OCI-M1 (cell line): Measurements from ENCODE around the gene ALG3.

Experiments
- DNase-seq: peaks from one replicate; lab custom pipeline; 2025; lab: John Stamatoyannopoulos, UW

The ALG3 gene

DNA sequence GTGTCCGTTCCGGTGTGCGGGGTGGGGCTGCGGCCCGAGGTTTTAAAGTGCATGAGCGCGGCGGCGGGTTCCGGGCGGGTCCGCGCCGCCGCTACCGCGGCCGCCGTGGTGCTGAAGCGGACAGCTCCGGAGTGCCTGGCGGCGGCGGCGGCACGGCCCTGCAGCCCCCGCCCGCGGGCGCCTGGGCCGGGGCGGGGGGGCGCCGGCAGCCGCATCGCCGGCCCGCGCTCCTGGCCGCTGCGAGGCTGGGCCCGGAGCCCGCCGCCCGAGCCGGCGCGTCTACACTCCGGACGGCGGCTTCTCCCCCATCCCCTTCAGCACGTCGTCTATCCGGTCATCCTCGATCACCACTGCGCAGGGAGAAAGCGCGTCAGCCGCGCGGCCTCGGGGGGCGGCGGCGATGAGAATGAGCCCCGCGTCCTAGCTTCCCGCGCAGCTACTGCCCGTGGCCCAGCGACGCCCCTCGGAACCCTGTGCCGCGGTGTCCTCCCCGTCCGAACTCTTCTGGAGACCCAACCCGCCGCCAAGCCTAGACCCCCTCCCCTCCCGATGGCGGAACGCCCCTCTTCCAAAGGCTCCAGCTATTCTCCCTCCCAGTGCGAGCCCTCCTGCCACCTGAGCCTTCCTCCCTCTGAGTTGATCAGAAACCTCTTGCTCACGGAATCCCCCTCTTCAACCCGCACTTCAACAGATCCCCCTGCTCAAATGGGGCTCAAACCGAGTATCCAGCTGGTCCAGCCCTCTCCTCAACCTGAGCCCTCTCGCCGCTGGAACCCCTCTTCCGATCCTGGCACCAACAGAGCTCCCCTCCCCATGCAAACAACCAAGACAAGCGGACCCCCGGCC, 11.3 kb upstream of the ALG3 start:
- peak; percentile 12 for DNase-seq

DNA sequence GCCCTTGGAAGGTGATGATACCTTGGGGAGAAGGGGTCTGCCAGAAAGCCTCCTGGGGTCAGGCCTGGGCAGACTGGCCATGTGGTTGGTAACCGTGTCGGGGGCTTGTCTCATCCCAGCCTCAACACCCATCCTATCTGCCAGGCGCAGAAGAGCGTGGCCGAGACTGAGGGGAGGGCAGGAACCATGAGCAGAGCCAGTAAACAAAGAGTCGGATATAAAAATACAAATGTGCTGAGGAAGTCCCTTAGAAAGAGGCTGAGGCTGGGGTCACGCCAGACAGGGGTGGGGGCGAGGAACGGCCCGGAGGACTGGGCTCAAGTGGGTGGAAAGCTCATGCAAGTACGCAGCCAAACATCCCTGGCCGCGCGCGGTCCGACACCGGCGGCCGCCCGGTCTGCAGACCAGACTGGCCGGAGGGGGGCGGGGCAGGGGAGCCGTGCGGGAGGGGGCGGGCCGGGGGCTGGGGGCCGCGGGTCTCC, 10.7 kb upstream of the ALG3 start:
- no peak for DNase-seq

DNA sequence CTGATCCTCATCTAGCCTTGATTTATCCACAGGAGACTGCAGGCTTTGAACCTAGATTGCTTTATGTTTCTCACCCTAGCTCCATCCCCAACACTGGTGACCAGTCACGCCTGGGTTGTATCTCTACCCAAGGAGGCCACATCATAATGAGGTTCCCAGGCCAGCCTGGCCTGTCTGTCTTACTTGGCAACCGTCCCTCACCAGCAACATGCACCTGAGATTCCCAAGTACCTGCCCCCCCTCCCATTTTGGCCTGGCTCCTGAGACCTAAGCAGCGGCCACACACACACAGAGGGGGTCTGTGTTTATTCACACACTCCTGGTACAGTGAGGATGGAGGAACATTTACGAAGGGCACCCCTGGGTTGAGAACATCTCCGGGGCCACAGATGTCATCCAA, 10.2 kb upstream of the ALG3 start:
- no peak for DNase-seq

DNA sequence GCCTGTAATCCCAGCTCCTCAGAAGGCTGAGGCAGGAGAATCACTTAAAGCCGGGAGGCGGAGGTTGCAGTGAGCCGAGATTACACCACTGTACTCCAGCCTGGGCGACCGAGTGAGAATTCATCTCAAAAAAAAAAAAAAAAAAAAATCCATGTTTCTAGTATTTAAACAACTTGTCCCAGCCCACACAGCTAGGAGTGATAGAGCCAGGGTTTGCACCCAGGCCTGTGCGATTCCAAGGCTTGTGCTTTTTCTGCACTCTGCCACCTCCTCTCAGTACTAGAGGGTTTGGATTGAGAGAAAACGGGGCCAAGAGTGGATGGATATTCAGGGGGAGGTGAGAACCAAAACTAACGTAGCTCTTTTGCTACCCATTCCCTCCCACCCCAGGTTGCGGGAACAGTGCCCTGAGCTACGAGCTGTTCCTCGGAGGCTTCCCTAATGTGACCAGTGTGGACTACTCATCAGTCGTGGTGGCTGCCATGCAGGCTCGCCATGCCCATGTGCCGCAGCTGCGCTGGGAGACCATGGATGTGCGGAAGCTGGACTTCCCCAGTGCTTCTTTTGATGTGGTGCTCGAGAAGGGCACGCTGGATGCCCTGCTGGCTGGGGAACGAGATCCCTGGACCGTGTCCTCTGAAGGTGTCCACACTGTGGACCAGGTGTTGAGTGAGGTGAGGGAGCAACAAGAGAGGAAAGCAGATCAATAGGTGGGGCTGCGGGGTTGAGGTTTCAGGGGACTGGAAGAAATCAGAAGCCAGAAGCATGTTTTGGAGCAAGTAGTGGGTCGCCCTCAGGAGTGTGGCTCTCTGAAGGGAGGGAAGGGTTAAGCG, 8.5 kb upstream of the ALG3 start:
- DNase-seq = no peak

DNA sequence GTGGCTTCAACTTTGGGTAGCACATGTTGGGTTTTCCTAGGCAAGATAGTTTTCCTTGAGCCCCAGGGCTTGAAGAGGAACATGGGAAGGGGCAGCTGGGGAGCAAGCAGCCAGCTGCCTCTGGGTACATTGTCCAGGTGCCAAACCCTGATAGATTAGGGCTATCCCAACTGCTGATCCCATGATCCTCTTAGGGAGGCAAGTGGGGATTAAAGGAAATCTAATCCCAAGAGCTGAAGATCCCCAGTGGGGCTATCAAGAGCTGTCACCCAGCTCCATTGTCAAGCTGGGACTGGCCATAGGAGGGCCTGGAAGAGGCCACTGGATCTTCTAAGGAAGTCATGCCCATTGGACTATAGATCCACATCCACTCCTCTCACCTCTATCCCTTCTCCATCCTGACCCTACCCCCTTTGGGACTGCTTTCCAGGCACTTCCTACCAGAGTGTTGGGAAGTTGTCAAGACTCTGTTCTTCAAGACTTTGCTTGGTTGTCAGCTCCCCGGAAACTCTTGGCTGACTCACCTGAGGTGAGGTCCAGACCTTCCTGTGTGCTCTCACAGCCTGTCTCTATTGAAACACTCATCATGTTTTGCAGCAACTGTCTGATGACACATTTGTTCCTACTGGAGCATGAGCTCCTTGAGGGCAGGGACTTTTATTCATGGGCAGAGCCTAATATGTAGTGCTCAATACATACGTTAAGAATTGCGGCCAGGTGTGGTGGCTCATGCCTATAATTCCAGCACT, 6.7 kb upstream of the ALG3 start:
- no peak for DNase-seq

DNA sequence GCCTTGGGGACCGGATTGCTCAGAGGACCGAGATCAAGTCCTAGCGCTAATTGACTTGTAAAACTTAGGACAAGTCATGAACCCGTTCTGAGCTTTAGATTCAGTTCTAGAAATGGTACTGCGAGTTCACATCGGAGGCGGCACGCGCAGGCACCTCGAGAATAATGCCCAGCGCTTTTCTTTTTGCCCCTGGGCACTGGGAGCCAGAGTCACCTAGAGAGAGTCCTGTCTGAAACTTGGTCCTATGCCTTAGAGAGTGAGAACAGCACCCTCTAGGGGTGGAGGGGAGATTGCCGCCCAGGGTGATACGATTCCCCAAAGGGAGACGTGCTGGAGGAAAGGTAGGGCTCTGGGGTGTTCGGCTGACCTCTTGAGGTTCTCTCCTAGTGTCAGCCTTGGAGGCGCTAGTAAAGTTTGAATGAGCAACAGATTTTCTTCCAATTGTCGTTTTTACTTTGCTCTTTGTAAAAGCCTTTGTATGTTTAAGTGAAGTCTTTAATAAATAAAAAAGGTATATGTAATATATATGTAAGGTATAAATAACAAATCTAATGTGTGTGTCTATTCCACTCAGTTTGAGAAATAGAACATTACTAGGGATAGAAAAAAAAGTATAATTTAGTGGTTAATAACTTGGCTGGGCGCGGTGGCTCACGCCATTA, 1.5 kb upstream of the ALG3 start:
- DNase-seq = peak; percentile 92

DNA sequence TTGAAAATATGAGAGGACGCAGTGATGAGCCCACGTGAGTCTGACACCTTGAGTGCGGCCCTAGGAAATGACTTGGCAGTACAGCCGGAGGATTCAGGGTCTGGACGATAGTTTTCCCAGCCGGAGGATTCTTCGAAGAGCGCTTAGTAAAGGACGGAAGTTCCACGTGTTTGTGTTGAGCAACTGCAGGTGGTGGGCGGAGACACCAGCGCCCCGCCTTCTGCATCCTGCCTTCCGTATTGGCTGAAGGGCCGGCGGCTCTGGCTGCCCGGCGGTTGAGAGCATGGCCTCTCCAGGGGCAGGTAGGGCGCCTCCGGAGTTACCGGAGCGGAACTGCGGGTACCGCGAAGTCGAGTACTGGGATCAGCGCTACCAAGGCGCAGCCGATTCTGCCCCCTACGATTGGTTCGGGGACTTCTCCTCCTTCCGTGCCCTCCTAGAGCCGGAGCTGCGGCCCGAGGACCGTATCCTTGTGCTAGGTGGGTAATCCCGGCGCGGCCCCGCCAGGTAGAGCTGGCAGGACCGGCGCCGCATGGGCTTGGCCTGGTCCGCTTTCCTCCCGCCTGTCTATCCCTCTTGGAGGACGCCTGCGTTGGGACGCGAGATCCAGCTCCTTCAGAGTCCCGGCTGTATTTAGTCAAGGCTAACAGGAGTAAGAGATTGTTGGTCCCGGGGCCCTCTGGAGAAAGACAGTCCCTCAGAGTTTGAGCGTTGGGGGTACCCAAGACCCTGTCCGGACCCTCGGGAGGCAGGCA, 827 bp upstream of the ALG3 start, which contains the start of gene EEF1AKMT4:
TSS of gene EEF1AKMT4 (plus strand) at position 261 of the 755 bp plus-strand sequence. CDS start at position 284, 23 bp downstream.
- DNase-seq = peak; percentile 97

DNA sequence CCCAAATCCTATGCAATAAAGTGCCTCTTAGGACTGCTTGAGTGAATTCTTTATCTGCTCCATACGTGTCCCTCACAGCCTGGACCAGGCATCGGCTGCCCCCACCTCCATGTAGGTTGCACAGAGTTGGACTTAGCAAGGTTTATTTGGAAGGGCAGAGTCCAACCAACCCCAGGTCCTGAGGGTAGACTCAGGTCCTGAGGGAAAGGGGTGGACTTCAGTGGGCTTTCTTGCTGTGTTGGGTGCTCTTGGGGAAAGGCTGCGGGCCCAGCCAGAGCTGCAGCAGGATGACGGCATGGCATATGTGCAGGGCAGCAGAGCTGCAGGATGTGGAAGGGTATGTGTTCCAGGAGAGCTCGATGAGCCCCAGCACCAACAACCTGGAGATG, 6.5 kb downstream of the ALG3 start:
- no peak for DNase-seq

DNA sequence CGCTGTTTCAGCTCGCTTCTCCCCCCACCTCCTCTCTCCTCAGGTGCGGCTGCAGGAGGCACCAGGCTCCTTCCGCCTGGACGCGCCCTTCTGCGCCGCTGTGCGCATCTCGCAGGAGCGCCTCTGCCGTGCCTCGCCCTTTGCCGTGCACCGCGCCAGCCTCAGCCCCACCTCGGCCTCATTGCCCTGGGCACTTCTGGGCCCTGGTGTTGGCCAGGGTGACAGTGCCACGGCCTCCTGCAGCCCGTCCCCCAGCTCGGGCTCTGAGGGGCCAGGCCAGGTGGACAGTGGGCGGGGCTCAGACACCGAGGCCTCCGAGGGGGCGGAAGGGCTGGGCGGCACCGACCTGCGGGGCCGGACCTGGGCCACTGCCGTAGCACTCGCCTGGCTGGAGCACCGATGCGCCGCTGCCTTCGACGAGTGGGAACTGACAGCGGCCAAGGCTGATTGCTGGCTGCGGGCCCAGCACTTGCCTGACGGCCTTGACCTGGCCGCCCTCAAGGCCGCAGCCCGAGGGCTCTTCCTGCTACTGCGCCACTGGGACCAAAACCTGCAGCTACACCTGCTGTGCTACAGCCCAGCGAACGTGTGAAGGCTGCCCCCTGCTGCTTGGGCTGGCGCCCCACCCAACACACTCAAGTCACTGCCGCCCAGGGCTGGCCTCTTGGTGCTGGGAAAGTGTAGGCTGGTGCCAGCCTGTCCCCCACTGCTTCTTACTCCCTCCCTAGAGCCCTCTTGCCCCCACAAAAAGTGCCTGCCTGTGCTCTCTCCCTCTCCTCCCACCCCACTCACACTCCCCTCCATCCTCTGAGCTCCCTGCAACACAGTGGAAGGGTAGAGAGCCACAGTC, 7.1 kb downstream of the ALG3 start:
- no peak for DNase-seq

DNA sequence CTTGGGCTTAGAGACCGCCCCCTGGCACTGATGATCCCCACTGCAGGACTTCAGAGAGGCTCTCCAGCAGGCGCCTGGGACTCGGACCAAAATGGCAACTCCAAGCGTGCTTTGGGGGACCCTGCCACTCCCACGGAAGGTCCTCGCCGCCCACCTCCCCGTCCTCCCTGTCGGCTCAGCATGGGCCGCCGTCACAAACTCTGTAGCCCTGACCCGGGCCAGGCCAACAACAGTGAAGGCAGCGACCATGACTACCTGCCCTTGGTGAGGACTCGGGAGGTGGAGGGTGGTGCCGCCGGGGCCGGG, 7.7 kb downstream of the ALG3 start:
- DNase-seq = no peak

DNA sequence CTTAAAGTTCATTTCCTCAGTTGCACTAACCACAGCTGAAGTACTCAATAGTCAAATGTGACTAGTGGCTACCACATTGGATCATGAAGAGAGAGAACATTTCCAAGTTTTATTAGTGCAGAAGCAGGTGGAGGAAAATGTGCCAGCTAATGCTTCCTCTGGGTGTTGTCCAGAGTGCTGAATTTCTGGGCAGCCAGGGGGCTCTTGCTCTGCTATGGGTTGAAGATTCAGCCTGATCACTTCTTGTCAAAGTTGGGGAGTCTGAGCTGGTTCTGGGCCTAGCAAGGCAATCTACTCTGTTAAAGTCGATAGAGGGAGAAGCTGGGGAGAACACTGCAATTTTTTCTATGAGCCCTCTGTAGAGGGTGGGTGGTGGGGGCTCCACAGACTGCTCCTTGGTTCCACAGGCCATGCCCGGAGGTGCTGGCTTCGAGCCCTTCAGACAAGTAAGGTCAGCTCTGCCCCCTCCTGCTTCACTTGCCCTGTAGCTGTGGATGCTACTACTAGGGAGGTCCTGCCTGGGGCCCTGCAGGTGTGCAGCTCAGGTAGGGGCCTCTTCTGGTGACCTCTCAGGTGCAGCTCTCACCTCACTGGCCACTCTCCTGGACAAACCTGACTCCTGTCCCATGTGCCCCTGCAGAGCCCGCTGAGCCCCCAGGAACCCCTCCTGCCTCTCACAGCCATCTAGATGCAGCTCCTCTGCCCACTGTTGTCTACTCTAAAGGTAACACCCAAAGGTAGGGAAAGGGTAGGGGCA, 8.2 kb downstream of the ALG3 start:
- peak; percentile 22 for DNase-seq

DNA sequence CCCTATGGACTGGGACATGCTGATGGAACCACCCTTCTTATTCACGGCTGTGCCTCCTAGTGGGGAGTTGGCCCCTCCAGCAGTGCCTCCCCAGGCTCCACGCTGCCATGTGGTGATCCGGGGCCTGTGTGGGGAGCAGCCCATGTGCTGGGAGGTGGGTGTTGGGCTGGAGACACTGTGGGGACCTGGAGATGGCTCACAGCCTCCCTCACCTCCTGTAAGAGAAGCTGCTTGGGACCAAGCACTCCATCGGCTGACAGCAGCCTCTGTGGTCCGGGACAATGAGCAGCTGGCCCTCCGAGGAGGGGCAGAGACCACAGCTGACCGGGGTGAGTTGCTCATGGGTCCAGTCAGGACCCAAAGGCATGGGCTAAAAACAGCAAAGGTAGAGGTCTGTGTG, 9.1 kb downstream of the ALG3 start:
- DNase-seq = no peak

DNA sequence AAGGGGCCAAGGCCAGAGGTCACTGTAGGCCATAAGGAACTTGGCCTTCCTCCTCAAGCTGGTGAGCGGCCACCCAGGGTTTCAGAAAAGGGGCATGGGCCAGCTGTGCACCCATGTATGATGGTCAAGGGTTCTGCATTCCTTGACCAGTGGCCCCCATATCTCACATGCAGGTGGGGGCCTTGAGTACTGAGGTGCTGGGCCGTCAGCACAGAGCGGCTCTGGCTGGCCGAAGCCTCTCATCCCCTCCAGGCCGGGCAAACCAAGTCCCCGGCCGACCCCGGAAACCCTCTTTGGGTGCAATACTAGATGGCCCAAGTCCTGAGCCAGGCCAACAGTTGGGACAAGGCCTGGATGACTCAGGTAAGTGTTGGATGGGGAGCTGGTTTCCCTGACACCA, 9.5 kb downstream of the ALG3 start:
- no peak for DNase-seq

DNA sequence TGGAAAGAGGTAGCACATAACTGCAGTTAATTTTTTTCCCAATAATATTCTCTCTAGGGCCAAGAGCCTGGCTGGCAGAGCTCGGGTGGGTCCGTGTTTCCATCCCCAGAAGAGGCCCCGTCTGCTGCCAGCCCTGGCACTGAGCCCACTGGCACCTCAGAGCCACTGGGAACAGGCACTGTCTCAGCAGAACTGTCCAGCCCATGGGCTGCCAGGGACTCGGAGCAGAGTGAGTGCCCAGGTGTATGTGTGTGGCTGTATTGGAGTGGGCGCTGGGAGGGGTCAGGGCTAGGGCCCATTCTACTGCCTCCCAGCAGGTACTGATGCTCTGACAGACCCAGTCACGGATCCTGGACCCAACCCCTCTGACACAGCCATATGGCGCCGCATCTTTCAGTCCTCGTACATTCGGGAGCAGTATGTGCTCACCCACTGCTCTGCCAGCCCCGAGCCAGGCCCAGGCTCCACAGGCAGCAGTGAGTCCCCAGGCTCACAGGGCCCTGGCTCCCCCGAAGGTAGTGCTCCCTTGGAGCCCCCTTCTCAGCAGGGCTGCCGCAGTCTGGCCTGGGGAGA, 10.4 kb downstream of the ALG3 start:
- DNase-seq = no peak

DNA sequence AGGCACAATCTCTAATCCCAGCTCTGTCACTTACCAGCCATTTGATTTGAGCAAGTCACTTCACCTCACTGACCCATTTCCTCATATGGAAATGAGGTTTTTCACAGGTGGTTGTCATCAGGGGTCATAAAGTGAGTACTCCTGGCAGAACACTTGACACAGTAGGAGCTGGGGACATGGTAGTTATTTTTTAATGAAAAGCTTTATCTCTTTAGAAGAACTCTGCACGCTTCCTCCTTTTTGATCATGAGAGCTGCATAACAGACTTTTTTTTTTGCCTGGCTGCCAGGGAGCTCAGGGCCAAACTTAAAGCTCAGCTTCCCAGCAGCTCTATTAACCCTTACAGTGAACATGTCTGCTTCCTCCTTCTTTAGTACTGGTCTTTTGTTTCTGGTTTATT, 11.0 kb downstream of the ALG3 start:
- DNase-seq = no peak

DNA sequence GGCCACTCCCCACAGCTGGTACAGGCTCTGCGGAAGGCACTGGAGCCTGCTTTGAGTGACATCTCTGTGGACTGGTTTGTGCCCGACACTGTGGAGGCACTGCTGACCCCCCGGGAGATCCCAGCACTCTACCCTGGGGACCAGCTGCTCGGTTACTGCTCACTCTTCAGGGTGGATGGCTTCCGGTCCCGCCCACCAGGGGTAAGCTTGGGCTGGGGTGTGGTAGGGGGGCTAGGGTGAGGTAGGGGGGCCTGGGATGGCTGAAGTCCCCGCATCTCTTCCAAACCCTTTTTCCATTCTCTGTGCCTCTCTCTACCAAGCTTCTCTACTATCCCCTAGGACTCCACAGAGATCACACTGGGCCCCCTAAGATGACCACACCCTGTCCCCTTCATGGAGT, 11.6 kb downstream of the ALG3 start:
- no peak for DNase-seq

DNA sequence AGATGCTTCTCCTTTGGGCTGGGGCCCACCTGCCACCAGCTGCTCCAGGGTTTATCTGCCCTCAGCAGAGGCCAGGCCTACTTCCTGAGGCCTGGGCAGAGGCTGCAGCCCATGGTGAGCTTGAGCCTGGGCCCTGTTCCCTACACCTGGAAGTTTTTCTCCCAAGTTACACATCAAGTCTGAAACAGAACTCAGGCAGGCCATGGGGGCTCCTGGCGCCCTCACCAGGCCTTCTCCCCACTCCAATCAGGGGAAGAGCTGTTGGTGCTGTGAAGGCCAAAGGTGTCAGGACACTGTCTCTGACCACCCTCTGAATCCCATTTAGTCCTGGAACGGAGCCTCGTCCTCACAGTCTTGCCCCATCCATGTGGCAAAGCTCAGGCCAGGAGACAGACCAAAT, 12.1 kb downstream of the ALG3 start:
- no peak for DNase-seq

DNA sequence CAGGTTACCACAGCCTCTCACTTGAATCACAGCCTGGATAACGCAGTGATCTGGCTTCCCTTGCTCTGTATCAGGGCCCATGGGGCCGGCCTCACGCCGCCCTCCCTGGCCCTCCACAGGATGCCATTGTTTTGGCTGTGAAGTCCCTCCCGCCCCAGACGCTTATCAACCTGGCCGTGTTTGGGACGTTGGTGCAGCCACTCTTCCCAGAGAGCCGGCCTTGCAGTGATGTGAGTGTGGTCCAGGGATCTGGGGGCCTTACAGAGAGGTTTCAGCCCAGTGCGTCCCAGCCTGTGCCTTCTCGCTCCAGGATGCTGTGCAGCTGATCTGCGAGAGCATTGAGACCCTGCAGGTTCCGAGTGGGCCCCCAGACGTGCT, 12.7 kb downstream of the ALG3 start:
- DNase-seq = no peak

DNA sequence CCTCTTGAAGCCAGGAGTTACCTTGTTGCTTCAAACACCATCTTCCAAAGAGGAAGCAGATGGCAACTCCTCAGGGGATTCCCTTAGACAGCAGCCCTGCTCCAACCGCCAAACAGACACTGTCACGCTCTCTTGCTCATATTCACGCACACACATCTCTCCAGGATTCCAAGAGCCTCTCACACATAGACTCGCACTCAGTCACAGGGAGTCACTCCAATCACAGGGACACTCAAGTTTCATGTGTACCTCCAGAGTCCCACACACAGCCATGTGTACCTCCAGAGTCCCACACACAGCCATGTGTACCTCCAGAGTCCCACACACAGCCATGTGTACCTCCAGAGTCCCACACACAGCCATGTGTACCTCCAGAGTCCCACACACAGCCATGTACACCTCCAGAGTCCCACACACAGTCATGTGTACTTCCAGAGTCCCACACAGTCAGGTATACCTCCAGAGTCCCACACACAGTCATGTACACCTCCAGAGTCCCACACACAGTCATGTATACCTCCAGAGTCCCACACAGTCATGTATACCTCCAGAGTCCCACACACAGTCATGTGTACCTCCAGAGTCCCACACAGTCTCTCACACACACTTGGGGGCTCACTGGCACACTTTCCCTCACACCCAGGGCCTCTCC, 13.3 kb downstream of the ALG3 start:
- DNase-seq = no peak
